GM18861 (cell line): Measurements from ENCODE around the gene ANKRD34B.

Source experiments
- ATAC-seq: cut with Tn5 transposase; IDR thresholded peaks from one replicate; pipeline ENCODE4 v1.9.1; 2021; ENCODE audit not compliant: unreplicated experiment

The ANKRD34B gene

DNA sequence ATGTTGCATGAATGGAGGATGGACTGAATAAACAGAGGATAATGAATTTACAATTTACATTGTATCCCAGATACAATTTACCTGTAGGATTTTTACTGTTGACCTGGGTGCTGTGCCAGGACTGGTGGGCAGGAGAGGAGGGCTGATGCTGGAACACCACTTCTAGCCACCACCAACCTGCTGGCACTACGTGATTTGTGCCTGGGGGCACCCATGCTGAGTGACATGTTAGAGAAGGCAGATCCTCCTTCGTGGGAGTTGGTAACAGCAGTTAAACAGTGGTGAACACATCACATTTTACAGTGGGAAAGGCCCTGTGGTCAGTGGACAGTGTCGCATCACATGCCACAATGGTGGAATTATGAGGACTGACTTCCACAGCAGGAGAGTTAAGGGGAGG lies 3.0 kb upstream of the ANKRD34B start:
- no peak for ATAC-seq

- no peak for ATAC-seq
Measured at GRCh38 chr5:80569086-80569960, 757 bp downstream of the ANKRD34B start.

GRCh38 chr5:80568251-80568650 lies 1.8 kb downstream of the ANKRD34B start:
- no peak for ATAC-seq

DNA sequence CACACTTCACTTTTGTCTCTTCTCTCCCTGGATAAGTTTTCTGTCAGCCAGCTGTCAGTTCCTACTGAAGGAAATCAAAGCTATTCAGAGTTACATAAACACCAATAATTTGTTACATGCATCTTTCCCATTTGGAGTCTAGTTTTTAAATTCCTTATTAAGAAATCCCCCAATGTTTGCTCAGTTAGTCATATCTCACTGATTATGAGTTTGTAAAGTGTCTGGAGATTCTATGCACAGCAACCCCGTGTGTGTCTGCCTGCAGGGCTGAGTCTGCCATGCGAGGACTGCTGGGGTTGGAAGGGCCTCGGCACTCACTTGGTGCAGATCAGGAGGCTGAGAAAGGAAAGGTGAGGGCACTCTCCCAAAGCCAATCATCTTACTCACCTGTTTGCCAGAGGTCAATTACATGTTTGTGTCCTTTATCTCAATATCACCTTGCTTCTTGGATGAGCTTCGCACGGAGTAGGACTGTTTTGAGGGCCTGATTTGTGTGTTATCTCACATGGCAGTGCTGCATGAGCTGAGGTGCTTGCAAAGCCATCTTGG lies 3.3 kb downstream of the ANKRD34B start:
- no peak for ATAC-seq

GRCh38 chr5:80565330-80565729 lies 4.8 kb downstream of the ANKRD34B start:
- no peak for ATAC-seq

- no peak for ATAC-seq
Measured at GRCh38 chr5:80559244-80559643, 10.8 kb downstream of the ANKRD34B start.

DNA sequence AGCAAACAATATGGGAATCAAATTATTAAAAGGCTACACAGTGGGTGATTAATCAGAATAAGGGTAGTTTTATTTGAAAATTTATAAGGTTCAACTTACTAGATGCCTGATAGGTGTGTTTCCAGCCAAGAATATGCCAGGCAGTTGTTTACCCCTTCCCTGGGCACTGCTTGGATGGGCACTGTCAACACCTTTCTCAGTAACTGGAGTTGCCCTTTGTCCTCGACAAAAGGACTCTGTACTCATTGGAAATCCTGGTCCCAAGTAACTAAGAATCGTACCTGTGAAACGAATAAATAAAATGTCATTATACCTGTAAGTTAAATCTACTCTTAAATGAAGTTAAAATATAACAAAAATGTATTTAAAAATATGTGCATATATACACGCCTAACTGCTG lies 15.0 kb downstream of the ANKRD34B start:
- no peak for ATAC-seq

DNA sequence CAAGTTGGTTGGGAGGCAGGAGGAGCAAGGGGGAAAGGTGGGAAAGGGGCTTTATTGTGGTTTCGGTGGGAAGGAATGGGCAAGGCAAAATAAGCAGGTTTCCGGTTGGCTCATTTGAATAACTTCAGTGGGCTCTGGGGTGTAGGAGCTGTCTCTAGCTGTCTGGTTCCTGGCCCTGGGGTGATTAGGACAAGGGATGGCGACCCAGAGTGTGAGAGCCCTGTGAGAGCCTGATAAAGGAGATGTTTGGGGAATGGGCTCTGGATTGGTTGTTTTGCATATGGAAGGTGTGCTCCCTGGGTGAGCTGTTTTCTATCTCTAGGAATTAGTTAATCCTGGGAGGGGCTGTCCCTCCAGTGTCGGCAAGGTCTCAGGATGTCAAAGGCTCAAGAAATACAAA lies 15.4 kb downstream of the ANKRD34B start:
- no peak for ATAC-seq

GRCh38 chr5:80541392-80541791 lies 28.7 kb downstream of the ANKRD34B start:
- no peak for ATAC-seq

DNA sequence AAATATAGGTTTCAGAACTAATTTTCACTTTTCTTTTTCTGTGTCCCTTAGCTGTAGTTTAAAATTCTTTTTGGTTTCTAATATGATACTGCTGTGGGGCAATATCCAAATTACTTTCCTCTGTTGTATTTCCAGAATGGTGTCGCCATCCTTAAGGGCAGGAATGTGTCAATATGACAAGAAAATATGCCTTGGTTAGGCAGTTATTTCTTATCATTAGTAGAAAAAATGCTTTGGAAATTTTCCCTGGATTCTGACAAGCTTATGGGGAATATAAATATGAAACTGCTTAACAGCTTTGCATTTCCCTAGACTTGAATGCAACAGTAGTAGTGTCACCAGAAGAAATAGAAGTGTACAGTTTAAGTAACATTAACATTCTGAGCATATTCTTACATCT lies 29.4 kb downstream of the ANKRD34B start:
- ATAC-seq: no peak

GRCh38 chr5:80516826-80517225 lies 53.3 kb downstream of the ANKRD34B start:
- ATAC-seq: peak; percentile 49

- no peak for ATAC-seq
Measured at GRCh38 chr5:80509362-80509761, 60.7 kb downstream of the ANKRD34B start.

- no peak for ATAC-seq
Measured at GRCh38 chr5:80508844-80509243, 61.2 kb downstream of the ANKRD34B start.

DNA sequence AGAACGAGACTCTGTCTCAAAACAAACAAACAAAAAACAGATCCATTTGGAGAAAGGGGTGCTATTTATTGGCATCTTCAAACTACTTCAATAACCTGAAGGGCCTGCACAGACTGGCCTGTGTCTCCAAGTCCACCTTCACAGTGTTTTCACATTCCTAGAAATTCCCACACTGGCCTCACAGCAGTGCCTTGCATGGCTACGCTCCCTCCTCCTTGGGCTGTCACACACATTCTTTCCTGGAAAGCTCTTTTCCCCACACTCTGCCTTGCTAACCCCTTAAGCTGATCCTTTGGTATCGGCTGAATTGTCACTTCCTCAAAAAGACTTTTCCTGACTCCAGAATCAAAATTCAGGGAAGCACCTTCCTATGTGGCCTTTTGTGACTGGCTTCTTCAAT lies 62.4 kb downstream of the ANKRD34B start:
- ATAC-seq: no peak
